CD4-positive, alpha-beta T cell (primary cell): ENCODE measurements around the gene MLLT1. TPM values are rescaled to one million over a fixed set of nuclear protein-coding genes. Genes with fewer than 3 reads are reported as not detected.

Experiments
- ATAC-seq: fragments of 200-7000 bp; cut with Tn5 transposase; one replicate; pipeline ENCODE4 v1.10.0; 2022; ENCODE audit warnings: mild to moderate bottlenecking; ENCODE audit not compliant: poor library complexity
- CTCF ChIA-PET: fragments of 350-600 bp; sonication (Branson Sonifier 250); formaldehyde crosslinking; loops from one replicate; lab custom pipeline; 2021; ENCODE audit warnings: antibody characterized with exemption, inconsistent platforms; lab: Charles Lee
- POLR2A ChIA-PET: fragments of 350-600 bp; sonication (Branson Sonifier 250); formaldehyde crosslinking; loops from one replicate; lab custom pipeline; 2021; ENCODE audit warnings: antibody characterized with exemption, inconsistent platforms; lab: Charles Lee
- DNase-seq, 14 experiments: peaks; one replicate each; pipeline ENCODE4 v3.0.0-alpha.2; 2013 to 2020; ENCODE audit warnings: mixed read lengths in 2 of 14
- H3K27ac ChIP-seq, 2 donors: one replicate each; pipeline versions ENCODE4 v1.5.1 to v1.7.0; 2013; ENCODE audit warnings: low read length in 2 of 2, low read depth in 1 of 2, mild to moderate bottlenecking in 1 of 2
- H3K27me3 ChIP-seq, 2 experiments: 1 replicate in 1 of 2; 2 replicates in 1 of 2; pipeline versions ENCODE4 v1.6.1 to v1.7.0; 2013; ENCODE audit warnings: low read length in 2 of 2, control low read depth in 1 of 2, mild to moderate bottlenecking in 1 of 2, moderate library complexity in 1 of 2; ENCODE audit not compliant: insufficient read depth in 2 of 2, control insufficient read depth in 1 of 2
- H3K36me3 ChIP-seq: one replicate; pipeline ENCODE4 v1.6.1; 2013; ENCODE audit warnings: low read length, control low read depth; ENCODE audit not compliant: insufficient read depth
- H3K4me1 ChIP-seq: one replicate; pipeline ENCODE4 v1.6.1; 2013; ENCODE audit warnings: low read length, control low read depth; ENCODE audit not compliant: insufficient read depth
- H3K4me3 ChIP-seq: one replicate; pipeline ENCODE4 v1.5.1; 2013; ENCODE audit warnings: mild to moderate bottlenecking, low read length, moderate library complexity
- H3K9me3 ChIP-seq, 2 experiments: 1 replicate in 1 of 2; 2 replicates in 1 of 2; pipeline versions ENCODE4 v1.6.1 to v1.7.0; 2013; ENCODE audit warnings: low read length in 2 of 2, mild to moderate bottlenecking in 2 of 2, control low read depth in 1 of 2, moderate library complexity in 1 of 2; ENCODE audit not compliant: control insufficient read depth in 1 of 2, insufficient read depth in 1 of 2
- H3K27ac Mint-ChIP-seq: one replicate; pipeline ENCODE4 v1.8.0; 2020; ENCODE audit warnings: mixed read lengths
- H3K27me3 Mint-ChIP-seq: one replicate; pipeline ENCODE4 v1.8.0; 2021; ENCODE audit warnings: mixed read lengths
- H3K36me3 Mint-ChIP-seq: one replicate; pipeline ENCODE4 v1.8.0; 2021; ENCODE audit warnings: low read depth, mixed read lengths
- H3K4me1 Mint-ChIP-seq: one replicate; pipeline ENCODE4 v1.8.0; 2021; ENCODE audit warnings: low read depth, mixed read lengths
- H3K4me3 Mint-ChIP-seq: one replicate; pipeline ENCODE4 v1.8.0; 2020; ENCODE audit warnings: mild to moderate bottlenecking, mixed read lengths
- H3K9me3 Mint-ChIP-seq: one replicate; pipeline ENCODE4 v1.8.0; 2020; ENCODE audit warnings: mixed read lengths
- CTCF ChIP-seq: fragments of 200-600 bp; IDR thresholded peaks from one replicate; pipeline ENCODE4 v1.8.0; 2022; ENCODE audit warnings: antibody characterized with exemption, mild to moderate bottlenecking
- intact Hi-C, 2 experiments: fragments of 100-400 bp; cut with DNase I in 1 of 2; cut with micrococcal nuclease in 1 of 2; formaldehyde crosslinking; loops; one replicate each; pipeline versions ENCODE4 v1.15.1 to v1.9.0; 2023 to 2025; cut with DNase I, micrococcal nuclease
- total RNA-seq, 174 experiments: library from RNA in 2 of 174; stranded (reverse) in 2 of 174; gene quantifications; one replicate each; pipeline ENCODE4 v1.2.3 and lab custom pipeline; 2021 to 2026

The MLLT1 gene
- total RNA-seq, 2 experiments from 2014 or later = 18.3 to 22.1 TPM

GRCh38 chr19:6187374-6187773 is 92.4 kb downstream of the MLLT1 start:
- POLR2A ChIA-PET = no interaction called here
- no peaks in the 10 kb centered on the region for H3K4me1 ChIP-seq
- H3K36me3 Mint-ChIP-seq = peaks cover 13% of the 10 kb centered on the region

DNA sequence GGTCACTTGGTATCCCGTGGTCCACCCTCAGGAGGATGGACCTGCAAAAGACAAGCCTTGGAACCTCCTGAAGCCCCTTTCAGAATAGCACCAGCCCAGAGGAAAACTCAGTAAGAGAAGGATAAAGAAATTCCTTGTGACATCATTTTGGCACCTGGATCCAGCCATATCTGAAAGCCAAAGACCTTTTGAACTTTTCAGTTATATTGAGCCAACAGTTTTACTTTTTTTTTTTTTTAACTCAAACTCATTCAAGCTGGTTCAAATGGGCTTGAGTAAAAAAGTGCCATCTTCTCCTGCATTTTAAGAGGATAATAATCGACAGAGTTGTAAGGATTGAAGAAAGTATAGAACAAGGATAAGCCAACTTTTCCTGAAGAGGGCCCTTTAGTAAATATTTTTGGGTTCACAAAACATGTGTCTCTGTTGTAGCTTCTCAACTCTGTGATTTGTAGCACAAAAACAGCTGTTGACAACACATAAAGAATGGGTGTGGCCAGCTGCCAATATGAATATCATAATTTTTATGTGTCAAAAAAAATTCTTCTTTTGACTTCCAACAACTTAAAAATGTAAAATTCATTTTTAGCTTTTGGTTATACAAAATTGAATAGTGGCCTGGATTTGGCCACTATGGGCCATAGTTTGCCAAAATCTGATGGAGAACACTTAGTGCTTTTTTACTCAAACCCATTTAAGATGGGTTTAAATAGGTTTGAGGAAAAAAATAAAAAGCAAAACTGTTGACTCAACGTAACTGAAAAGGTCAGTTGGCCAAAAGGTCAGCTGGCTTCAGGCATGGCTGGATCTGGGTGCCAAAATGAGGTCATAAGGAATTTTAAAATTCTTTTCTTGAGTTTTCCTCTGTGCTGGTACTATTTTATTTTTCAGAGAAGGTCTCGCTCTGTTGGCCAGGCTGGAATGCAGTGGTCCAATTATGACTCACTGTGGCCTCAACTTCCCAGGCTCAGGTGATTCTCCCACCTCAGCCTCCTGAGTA is 93.6 kb downstream of the MLLT1 start:
- Mint-ChIP-seq H3K27me3 (peaks cover 31% of the 10 kb centered on the region), H3K27ac (no peak overlapping the region), H3K4me1 (no peaks in the 10 kb centered on the region), H3K4me3 (no peak overlapping the region), H3K36me3 (peaks cover 4% of the 10 kb centered on the region), H3K9me3 (peaks cover 3% of the 10 kb centered on the region)
- H3K4me3 ChIP-seq = no peak overlapping the region
- no peak for TF ChIP-seq CTCF
- H3K27ac ChIP-seq = no peak overlapping the region
- no peaks in the 10 kb centered on the region for H3K36me3 ChIP-seq
- peaks cover 0 to 15% of the 10 kb centered on the region in 2 experiments for H3K9me3 ChIP-seq
- H3K4me1 ChIP-seq = no peaks in the 10 kb centered on the region
- peaks cover 0 to 7% of the 10 kb centered on the region in 2 experiments for H3K27me3 ChIP-seq
- no peak for DNase-seq
- POLR2A ChIA-PET = interaction anchor here (0.7 kb wide), 1 partner anchor 933 kb away, joined by 3 read pairs; no protein-coding TSS in a partner anchor
- intact Hi-C loops = no loop called here
- CTCF ChIA-PET = no interaction called here
- no peak for ATAC-seq

More at GRCh38 chr19:6187374-6187773, 92.4 kb downstream of the MLLT1 start:
- intact Hi-C loops = no loop called here
- CTCF ChIA-PET = no interaction called here
- Mint-ChIP-seq H3K27ac (no peak overlapping the region), H3K4me1 (no peaks in the 10 kb centered on the region), H3K27me3 (peaks cover 21% of the 10 kb centered on the region), H3K9me3 (peaks cover 3% of the 10 kb centered on the region), H3K4me3 (no peak overlapping the region)
- H3K4me3 ChIP-seq = no peak overlapping the region
- ATAC-seq (no peak), DNase-seq (no peak)
- peaks cover 0 to 15% of the 10 kb centered on the region in 2 experiments for H3K9me3 ChIP-seq
- no peaks in the 10 kb centered on the region for H3K36me3 ChIP-seq
- H3K27me3 ChIP-seq = peaks cover 0 to 7% of the 10 kb centered on the region in 2 experiments
- H3K27ac ChIP-seq = no peak overlapping the region
- no peak for TF ChIP-seq CTCF

GRCh38 chr19:6185093-6185834 is 94.5 kb downstream of the MLLT1 start:
- no peaks in the 10 kb centered on the region for H3K4me1 Mint-ChIP-seq
- Histone ChIP-seq H3K9me3 (peaks cover 0 to 14% of the 10 kb centered on the region in 2 experiments), H3K27me3 (peaks cover 3 to 7% of the 10 kb centered on the region in 2 experiments), H3K4me1 (no peaks in the 10 kb centered on the region), H3K4me3 (no peak overlapping the region), H3K27ac (no peak overlapping the region), H3K36me3 (no peaks in the 10 kb centered on the region)
- H3K4me3 Mint-ChIP-seq = no peak overlapping the region
- POLR2A ChIA-PET = interaction anchor here (0.7 kb wide), 1 partner anchor 932 kb away, joined by 3 read pairs; no protein-coding TSS in a partner anchor
- H3K27me3 Mint-ChIP-seq = peaks cover 36% of the 10 kb centered on the region
- DNase-seq (no peak), ATAC-seq (no peak)
- CTCF ChIA-PET = no interaction called here
- no peak overlapping the region for H3K27ac Mint-ChIP-seq
- H3K9me3 Mint-ChIP-seq = peaks cover 3% of the 10 kb centered on the region
- TF ChIP-seq CTCF = no peak
- intact Hi-C loops = no loop called here
- H3K36me3 Mint-ChIP-seq = no peaks in the 10 kb centered on the region
